Measurements from ENCODE around the gene JMJD1C.

- TF ChIP-seq, protein P1, sequence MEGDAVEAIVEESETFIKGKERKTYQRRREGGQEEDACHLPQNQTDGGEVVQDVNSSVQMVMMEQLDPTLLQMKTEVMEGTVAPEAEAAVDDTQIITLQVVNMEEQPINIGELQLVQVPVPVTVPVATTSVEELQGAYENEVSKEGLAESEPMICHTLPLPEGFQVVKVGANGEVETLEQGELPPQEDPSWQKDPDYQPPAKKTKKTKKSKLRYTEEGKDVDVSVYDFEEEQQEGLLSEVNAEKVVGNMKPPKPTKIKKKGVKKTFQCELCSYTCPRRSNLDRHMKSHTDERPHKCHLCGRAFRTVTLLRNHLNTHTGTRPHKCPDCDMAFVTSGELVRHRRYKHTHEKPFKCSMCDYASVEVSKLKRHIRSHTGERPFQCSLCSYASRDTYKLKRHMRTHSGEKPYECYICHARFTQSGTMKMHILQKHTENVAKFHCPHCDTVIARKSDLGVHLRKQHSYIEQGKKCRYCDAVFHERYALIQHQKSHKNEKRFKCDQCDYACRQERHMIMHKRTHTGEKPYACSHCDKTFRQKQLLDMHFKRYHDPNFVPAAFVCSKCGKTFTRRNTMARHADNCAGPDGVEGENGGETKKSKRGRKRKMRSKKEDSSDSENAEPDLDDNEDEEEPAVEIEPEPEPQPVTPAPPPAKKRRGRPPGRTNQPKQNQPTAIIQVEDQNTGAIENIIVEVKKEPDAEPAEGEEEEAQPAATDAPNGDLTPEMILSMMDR (IDR thresholded peaks at IDR 0.05), result no peak
- TF ChIP-seq POLR2A (IDR thresholded peaks at IDR 0.05), result no peak
Measured at GRCh38 chr10:63501954-63502353, 36.2 kb upstream of the JMJD1C start.
